GM21367 (cell line): ENCODE results near the gene CCDC71.

Experiments used
- ATAC-seq: cut with Tn5 transposase; IDR thresholded peaks from one replicate; pipeline ENCODE4 v1.9.1; 2021; ENCODE audit not compliant: unreplicated experiment

Gene CCDC71

GRCh38 chr3:49132437-49133225, 33.5 kb downstream of the CCDC71 start, which contains the start of gene LAMB2:
TSS of gene LAMB2 (minus strand) at chr3:49133050. CDS start at chr3:49132867, 183 bp downstream.
- ATAC-seq, result no peak

DNA sequence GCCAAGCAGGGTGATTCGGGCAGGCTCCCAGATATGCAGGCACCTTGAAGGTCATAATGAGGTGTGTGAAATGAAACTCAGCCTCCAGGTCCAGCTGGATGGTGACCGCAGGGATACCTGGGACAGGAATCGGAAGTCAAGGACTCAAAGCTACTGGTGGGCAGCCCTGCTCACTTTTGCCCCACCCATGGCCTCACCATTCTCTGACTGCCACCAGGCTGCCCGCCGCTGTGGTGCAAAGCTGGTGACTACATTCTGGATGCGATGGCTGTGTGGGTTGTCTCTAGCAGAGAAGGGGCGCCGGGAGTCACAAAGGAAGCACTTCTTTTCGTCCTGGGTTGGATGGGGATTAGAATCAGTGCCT, 34.1 kb downstream of the CCDC71 start:
- no peak for ATAC-seq

DNA sequence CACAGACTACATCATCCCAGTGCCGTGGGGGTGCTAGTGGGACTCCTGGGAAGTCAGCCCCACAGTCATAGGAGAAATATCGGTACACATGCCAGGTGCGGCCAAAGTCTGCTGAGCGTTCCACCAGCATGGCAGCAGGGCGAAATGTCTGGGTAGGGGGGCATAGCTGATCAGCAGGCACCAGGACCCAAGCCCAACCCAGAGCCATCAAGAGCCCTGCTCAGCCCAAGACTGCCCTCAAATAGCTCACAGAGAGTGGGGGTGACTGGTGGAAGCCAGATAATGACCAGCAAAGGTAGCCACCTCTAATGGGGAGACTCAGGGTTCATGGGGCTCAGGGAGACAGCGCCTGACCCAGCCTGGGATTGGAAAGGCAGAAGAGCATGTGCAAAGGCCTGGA, 34.6 kb downstream of the CCDC71 start:
- no peak for ATAC-seq

DNA sequence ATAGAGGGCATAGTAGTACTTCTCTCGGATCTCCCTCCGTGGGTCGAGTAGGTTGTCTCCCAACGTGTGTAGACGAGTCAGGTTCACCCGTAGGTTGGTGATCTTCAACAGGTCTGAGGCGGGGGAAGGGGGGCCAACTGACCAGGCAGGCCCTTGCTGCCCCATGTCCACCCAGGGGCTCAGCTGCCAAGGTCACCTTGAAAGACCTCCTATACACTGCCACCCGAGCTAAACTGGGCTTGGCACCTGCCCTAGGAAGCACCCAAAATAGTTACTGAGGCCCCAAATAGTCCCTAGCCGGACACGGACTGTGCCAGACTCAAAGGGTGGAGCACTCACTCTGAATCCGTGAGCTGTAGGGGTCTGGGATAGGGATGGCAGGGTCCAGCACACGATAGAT, 35.1 kb downstream of the CCDC71 start:
- no peak for ATAC-seq

- no peak for ATAC-seq
Measured at GRCh38 chr3:49124991-49125670, 41.0 kb downstream of the CCDC71 start.

DNA sequence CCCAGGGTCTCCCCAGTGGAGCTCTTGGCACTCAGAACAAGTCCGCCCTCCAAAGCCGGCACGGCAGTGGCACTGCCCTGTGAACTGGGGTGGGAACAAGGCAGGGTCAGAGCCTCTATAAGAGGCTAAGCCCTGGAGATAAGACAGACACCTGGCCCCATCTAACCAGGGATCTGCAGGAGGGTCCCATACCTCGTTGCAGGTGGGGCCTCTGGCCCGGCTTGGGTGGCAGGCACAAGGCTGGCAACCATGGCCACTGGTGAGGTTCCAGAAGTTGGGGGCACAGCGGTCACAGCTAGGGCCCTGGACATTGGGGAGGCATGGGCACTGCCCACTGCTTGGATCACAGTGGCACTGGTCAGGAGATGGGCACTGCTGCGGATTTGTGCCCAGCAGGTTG, 41.9 kb downstream of the CCDC71 start:
- ATAC-seq, result no peak

GRCh38 chr3:49123687-49124086, 42.4 kb downstream of the CCDC71 start:
- ATAC-seq, result no peak

DNA sequence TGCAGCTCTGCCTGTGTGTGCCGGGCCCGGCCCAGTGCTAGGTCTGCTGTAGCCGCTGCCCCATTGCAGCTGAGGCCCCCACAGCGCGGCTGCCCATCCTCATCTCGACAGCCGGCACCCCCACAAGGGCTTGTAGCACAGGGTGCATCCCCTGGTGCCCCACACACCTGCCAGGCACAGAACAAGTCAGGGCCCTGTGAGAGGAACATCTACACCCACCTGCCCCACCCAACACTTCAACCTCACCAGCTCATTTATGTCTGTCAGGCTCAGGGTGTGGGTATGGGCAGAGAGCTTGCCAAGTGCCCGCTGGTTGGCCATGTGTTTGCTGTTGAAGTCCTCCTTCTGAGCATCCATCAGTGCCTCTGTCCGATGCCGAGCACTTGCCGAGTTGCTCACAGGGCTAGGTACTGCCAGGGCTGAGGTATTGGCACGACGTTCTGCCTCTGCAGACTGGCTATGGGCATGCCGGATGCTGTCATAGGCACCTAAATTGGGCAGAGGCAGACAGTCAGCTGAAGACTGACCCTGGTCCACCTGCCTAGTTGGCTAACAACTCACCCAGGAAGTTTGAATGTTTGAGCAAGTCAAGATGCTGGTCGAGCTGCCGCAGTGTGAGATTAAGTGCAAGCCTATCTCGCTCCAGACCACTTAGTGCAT, 43.1 kb downstream of the CCDC71 start:
- ATAC-seq, result no peak

- ATAC-seq, result no peak
Measured at GRCh38 chr3:49122451-49122850, 43.7 kb downstream of the CCDC71 start.

DNA sequence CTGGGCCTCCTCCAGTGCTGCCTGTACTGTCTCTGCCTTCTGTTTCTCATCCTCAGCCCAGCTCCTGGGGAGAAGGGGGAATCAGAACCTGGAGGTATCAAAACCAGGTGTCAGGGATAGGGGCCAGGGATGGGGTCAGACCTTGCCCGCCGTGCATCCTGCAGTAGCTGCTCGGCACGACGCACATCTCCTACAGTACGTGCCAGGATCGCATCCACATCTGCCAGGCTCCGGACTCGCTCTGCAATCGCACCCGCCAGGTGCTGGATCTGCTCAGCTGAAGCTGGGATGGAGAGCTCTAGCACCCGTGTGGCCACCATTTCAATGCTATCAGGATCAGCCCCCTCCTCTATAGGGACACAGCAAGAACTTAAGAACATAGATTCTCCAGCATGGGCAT, 44.1 kb downstream of the CCDC71 start:
- ATAC-seq, result no peak

DNA sequence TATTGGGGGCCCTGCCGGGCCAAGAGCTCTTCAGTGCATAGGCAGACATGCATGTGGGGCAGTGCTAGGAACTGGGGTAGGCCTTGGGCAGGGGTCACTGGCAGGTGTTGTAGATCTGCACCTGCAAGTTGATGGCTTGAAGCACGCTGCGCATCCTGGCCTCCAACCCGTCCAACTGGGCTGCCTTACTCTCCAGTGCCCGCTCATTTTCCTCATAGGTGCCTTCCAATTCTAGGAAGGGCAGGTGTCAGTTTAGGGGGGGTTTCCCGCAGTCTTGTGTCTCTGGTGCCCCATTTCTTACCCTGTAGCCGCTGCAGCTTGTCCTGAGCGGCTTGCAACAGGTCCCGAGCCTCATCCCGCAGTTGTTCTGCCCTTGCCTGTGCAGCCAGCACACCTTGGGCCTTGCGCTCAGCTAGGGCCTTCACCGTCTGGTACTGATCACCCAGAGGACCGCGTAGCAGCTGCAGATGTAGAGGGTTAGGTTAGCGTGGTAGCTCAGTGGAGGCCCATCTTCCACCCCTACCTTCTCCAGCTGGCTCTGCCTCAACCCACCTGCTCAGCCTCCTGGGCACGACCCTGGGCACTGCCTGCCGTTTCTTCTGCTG, 44.9 kb downstream of the CCDC71 start:
- ATAC-seq, result no peak

DNA sequence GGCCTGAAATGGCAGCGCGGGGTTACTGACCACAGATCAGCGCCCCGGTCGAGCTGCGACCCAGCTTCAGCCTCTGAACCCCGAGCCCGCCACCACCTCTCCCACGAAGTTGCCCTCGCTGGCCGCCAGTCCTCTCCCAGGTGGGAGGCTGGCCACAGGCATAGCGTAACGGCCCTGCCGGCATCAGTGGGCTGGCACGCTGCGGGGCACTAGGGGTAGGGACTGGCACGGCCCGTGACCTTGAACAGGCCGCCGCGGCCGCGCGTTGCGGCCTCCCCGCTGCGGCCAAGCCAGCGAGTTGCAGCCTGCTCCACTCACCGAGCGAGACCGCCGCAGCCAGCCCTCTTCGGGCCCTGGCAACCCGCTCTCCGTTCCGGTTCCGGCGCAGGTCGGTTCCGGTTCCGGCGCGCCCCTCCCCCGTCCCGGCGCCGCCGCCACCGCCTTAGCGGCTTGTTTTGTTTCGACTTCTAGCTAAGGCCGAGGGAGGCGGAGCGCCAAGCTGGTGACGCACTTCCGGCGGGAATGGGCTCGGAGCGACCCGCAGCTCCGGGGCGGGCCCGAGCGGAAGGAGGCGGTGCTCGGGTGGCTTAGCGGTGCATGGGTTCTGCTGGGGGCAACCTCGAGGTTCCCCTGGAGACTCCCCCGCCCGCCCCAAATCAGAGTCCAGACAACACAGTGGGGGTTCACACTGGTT, 45.5 kb downstream of the CCDC71 start, which contains the start of gene USP19:
TSS of gene USP19 (minus strand) at position 386 of the 694 bp plus-strand sequence. CDS start 1,678 bp downstream, outside the sequence.
- ATAC-seq, result peak; percentile 80

DNA sequence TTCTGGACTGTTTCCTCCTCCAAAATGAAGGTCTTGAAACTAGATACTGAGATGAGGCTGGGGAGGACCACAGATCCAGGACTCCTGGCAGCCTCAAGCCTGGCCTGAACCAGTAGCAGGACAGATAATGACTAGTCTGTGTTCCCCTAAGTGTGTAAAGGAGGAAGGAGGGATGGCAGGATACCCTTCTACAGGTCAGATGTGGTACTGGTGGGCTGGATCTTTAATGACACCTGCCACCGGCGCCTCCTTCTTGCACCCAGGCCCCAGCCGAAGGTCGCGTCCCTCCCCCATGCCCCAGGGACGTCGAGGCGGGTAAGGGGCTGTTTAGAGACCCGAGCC, 46.1 kb downstream of the CCDC71 start:
- ATAC-seq, result no peak

DNA sequence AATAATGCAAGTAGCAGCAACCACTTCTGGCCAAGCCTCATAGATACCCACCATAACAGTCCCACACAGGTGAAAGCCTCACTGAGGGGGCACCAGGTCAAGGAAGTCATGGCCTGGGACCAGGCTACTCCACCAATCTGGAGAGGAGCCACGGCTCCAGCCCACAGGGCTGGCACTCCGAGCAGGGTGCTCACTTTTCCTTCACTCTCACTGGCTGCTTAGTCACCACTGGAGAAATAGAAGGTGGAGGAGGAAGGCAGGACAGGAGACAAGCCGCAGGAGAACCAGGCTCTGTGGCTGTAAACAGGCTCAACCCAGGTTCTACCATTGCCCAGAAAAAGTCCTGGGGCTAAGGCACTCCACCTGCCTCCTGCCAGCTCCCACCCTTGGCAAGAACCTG, 46.7 kb downstream of the CCDC71 start:
- no peak for ATAC-seq

DNA sequence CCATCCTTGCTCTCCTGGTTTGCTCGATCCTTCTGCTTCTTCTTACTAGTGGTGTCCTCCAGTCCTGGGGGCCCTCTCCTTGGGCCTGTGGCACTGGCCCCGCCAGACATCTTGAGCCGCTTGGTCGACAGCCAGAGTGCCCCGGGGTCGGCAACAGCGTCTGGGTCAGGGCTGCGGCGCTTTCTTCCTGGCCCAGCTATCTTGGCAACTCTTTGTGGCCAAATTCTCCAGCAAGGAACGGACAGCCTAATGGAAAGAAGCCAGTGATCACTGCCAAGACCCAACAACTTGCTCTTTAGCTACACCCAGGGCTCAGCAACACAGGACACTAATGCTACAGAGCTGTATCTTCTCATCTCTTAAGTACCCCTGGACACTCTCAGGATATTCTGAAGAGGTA, 47.1 kb downstream of the CCDC71 start:
- ATAC-seq, result no peak
